BJ (cell line): ENCODE data around the gene RCOR2. TPM values are rescaled to one million over a fixed set of nuclear protein-coding genes. Genes with fewer than 3 reads are reported as not detected.

Experiments used
- CTCF ChIA-PET: fragments of 350-600 bp; formaldehyde crosslinking; extraction: SDS; loops from one replicate; lab custom pipeline; 2021; ENCODE audit warnings: antibody characterized with exemption, inconsistent platforms; lab: Yijun Ruan, JAX
- POLR2A ChIA-PET: fragments of 300-600 bp; sonication (Branson Sonifier 250); formaldehyde crosslinking; extraction: SDS; loops from one replicate; lab custom pipeline; 2021; ENCODE audit warnings: antibody characterized with exemption; lab: Charles Lee
- DNase-seq: peaks from one replicate; pipeline ENCODE4 v3.0.0-alpha.2; 2011; ENCODE audit warnings: low read depth
- H3K27me3 ChIP-seq: 2 replicates; pipeline ENCODE4 v1.6.0; 2011; ENCODE audit warnings: low read length; ENCODE audit not compliant: control insufficient read depth, insufficient read depth
- H3K36me3 ChIP-seq: 2 replicates; pipeline ENCODE4 v1.5.1; 2011; ENCODE audit warnings: low read length; ENCODE audit not compliant: control insufficient read depth, insufficient read depth
- H3K4me3 ChIP-seq: 2 replicates; pipeline ENCODE4 v1.5.1; 2011; ENCODE audit warnings: low read depth, mild to moderate bottlenecking, control low read depth, low read length
- CTCF ChIP-seq: IDR thresholded peaks from 2 replicates; pipeline ENCODE4 v1.5.1; 2011; ENCODE audit warnings: low read depth, mild to moderate bottlenecking, control low read depth, inconsistent platforms, low read length, moderate library complexity; ENCODE audit not compliant: insufficient read depth
- polyA plus RNA-seq: library from polyadenylated mRNA; depleted of rRNA; stranded (reverse); fragments of >200 nt; gene quantifications from 2 replicates; pipeline ENCODE4 v1.2.3, GENCODE V29; 2011

RCOR2 gene
- polyA plus RNA-seq, 1 experiment = 2.5 TPM

- Histone ChIP-seq H3K4me3 (no peak overlapping the region), H3K27me3 (no peaks in the 10 kb centered on the region), H3K36me3 (no peaks in the 10 kb centered on the region)
- CTCF ChIA-PET = interaction anchor here (0.5 to 2.6 kb wide), 5 partner anchors 12 to 72 kb away, joined by 3 to 11 read pairs (median 3); partner anchors contain the start of gene MARK2
- TF ChIP-seq CTCF = no peak
- POLR2A ChIA-PET = no interaction called here
- DNase-seq = no peak
Observed at GRCh38 chr11:63875506-63876065, 41.4 kb downstream of the RCOR2 start.

- ChIA-PET POLR2A (no interaction called here), CTCF (no interaction called here)
- DNase-seq = no peak
- Histone ChIP-seq H3K4me3 (no peak overlapping the region), H3K36me3 (no peaks in the 10 kb centered on the region), H3K27me3 (no peaks in the 10 kb centered on the region)
- TF ChIP-seq CTCF = no peak
Observed at GRCh38 chr11:63874511-63874910, 42.5 kb downstream of the RCOR2 start.

GRCh38 chr11:63873311-63873710 lies 43.7 kb downstream of the RCOR2 start:
- DNase-seq = no peak
- H3K4me3 ChIP-seq = no peak overlapping the region
- POLR2A ChIA-PET = no interaction called here
- no peak for TF ChIP-seq CTCF
- CTCF ChIA-PET = interaction anchor here (1.3 to 2.4 kb wide), 5 partner anchors 19 to 43 kb away, joined by 3 to 10 read pairs (median 5); partner anchors contain the start of gene MARK2
- H3K27me3 ChIP-seq = no peaks in the 10 kb centered on the region
- peaks cover 1% of the 10 kb centered on the region; the same call in 1 of the 2 replicates for H3K36me3 ChIP-seq

GRCh38 chr11:63872800-63873197 lies 44.2 kb downstream of the RCOR2 start:
- no peak overlapping the region for H3K4me3 ChIP-seq
- no peaks in the 10 kb centered on the region for H3K27me3 ChIP-seq
- no peak for DNase-seq
- ChIA-PET POLR2A (interaction anchor here (0.7 kb wide), 1 partner anchor 70 kb away, joined by 3 read pairs; no protein-coding TSS in a partner anchor), CTCF (interaction anchor here (0.9 to 2.4 kb wide), 9 partner anchors 10 to 43 kb away, joined by 3 to 10 read pairs (median 4); partner anchors contain the start of gene MARK2)
- peaks cover 1% of the 10 kb centered on the region; the same call in 1 of the 2 replicates for H3K36me3 ChIP-seq
- TF ChIP-seq CTCF = no peak

GRCh38 chr11:63871962-63872799 lies 44.8 kb downstream of the RCOR2 start:
- ChIA-PET CTCF (interaction anchor here (0.6 to 2.4 kb wide), 11 partner anchors 10 to 105 kb away, joined by 3 to 10 read pairs (median 4); partner anchors contain the start of gene MARK2), POLR2A (interaction anchor here (0.7 kb wide), 1 partner anchor 71 kb away, joined by 3 read pairs; no protein-coding TSS in a partner anchor)
- peaks cover 1% of the 10 kb centered on the region; the same call in 1 of the 2 replicates for H3K36me3 ChIP-seq
- peak; percentile 92 for DNase-seq
- H3K4me3 ChIP-seq = no peak overlapping the region
- peak; percentile 40 for TF ChIP-seq CTCF
- no peaks in the 10 kb centered on the region for H3K27me3 ChIP-seq
